GM08714 (cell line): ENCODE data around the gene TMEM134.
A peak's percentile ranks its signal among the peaks of the same experiment; 100 is the strongest.
"Not testable (repeated sequence)": the region's sequence is repeated elsewhere in the genome, so short reads cannot be mapped to it uniquely, and the experiment has no call there.

Experiments
- H3K4me3 ChIP-seq: fragments of 200-500 bp; sonication (Bioruptor generic); 2 replicates; pipeline ENCODE4 v1.5.1; 2014; ENCODE audit warnings: mild to moderate bottlenecking, low read length, inconsistent platforms
- ZNF274 ChIP-seq: IDR thresholded peaks from 2 replicates; pipeline ENCODE4 v1.6.1; 2012; ENCODE audit warnings: mild to moderate bottlenecking, low read depth, low read length

Gene TMEM134

DNA sequence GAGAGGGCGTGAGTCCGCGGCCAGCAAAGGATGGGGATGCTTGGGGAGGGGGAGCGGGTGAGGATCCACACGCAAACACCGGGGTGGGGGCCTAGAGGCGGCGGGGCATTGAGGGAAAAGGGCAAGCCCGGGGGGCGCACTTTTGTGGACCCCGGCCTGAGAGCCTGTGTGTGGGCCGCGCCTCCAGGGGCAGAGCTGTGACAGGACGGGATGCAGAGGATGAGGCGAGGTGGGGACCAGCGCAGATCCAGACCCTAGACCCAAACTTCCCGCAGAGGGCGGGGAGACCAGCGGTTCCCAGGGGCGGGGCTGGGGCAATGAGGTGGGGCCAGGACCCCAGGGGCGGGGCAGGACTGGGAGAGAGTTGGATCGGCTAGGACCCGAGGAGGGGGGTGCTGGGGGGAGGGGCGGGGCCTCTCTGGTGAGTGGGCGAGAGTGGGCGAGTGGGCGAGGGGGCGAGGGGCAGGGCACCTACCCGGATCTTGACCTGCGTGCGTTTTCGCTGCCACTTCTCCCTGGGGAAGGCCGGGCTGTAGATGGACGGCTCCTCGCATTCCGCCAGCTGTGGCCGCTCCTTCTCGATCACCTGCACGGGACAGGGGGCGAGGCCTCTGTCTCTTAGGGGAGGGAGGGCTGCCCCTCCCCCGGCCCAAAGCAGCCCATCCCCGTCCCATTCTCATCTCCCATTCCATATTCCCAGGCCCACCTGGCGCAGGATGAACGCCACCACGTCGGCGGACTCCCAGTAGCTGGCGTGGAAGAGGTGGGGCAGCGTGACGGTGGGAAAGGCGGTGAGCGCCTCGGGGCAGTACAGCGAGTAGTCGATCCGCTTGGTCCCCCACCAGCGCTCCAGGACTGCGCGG lies 25.6 kb upstream of the TMEM134 start:
- H3K4me3 ChIP-seq = no peak overlapping the region
- TF ChIP-seq ZNF274 = no peak

DNA sequence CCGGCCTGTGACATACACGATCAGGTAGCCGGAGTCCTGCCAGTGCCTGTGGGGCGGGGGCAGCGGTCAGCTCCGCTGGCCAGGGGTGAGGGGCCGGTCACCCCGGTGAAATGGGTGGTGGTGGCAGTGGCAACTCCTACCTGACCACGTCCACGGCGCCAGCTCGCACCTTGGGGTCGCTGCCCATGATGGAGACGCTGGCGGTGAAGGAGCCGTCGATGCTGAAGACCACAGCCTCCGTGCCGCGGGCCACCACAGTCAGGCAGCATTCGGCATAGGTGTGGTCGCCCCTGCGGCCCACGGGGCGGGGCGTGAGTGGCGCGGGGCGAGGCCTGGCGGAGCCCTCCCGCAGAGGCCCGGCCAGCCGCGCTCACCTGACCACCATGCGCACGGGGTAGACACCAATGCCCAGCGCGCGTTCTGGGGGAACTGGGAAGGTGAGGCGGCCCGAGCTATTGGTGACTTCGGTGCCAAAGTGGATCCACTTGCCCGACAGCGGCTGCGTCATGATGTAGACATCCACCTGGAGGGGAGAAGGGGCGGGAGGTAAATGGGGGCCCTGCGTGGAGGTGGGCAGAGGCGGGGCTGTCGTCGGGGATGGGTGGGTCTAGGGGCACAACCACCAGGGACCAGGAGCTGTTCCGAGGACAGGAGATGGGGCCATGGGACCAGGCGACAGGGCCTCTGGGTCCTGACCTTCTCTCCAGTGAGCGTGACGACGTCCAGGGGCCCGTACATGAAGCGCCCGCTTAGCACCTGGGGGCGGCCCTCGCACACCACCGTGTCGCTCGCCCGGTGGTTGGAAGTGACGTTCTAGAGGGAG lies 24.7 kb upstream of the TMEM134 start:
- no peak overlapping the region for H3K4me3 ChIP-seq
- TF ChIP-seq ZNF274 = no peak

DNA sequence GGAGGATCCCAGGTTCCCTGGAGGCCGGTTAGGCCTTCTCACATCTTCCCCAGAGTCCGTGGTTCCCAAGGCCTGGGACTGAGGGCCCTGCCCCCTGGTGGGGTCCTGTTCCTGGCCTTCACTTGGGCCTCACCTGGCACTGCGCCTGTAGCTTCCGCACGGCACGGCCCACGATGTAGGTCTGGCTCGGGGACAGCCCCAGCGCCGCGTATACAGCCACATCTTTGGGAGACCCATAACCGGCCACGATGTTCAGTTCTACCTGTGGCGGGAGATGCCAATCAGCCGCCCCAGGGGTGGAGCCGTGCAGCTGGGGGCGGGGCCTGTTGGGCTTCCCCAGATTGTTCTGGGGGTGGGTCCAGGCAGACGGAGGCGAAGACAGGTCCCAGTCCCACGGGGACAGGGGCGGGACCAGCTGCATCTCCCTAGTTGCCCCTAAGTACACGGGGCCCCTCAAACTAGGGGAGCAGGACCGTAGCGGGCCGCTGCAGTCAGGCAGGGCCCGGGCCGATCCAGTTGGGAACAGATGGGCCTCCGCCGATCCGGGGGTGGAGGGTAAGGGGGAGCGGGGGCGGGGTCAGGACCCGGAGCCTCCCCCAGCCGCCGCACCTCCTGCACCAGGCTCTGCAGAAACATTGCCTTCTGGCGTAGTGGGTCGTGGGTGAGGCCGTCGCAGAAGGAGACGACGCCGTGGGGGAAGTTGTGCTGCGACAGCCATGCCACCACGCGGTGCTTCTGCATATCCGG lies 23.9 kb upstream of the TMEM134 start:
- H3K4me3 ChIP-seq = no peak overlapping the region
- TF ChIP-seq ZNF274 = no peak

DNA sequence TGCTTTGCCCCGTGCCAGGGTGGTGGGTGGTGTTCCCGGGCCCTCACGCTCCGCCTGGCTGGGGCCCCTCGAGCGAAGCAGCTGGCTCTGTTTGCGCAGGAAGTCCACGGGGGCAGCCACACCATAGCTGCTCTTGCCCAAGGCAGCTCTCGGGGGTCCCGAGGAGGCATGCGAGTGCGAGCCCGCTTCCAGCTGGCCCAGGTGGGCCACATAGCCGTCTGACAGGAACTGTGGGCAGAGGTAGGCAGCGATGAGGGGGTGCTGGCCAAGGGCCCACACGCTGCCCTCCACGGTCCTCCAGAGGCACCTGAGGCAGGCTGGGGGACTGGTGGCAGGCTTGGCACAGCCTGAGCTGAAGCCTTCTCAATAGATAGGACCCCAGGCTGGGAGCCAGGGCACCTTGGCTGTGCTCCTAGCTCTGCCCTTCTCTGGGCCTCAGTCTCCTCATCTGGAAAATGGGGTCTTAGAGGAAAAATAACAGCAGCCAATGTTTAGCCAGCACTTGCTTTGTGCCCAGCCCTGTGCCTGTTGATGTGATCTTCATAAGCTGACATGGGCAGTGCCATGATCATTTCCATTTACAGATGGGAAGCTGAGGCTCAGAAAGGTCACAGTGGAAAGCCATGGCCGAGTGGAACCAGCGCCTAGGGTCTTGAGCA lies 23.1 kb upstream of the TMEM134 start:
- no peak for TF ChIP-seq ZNF274
- no peak overlapping the region for H3K4me3 ChIP-seq

DNA sequence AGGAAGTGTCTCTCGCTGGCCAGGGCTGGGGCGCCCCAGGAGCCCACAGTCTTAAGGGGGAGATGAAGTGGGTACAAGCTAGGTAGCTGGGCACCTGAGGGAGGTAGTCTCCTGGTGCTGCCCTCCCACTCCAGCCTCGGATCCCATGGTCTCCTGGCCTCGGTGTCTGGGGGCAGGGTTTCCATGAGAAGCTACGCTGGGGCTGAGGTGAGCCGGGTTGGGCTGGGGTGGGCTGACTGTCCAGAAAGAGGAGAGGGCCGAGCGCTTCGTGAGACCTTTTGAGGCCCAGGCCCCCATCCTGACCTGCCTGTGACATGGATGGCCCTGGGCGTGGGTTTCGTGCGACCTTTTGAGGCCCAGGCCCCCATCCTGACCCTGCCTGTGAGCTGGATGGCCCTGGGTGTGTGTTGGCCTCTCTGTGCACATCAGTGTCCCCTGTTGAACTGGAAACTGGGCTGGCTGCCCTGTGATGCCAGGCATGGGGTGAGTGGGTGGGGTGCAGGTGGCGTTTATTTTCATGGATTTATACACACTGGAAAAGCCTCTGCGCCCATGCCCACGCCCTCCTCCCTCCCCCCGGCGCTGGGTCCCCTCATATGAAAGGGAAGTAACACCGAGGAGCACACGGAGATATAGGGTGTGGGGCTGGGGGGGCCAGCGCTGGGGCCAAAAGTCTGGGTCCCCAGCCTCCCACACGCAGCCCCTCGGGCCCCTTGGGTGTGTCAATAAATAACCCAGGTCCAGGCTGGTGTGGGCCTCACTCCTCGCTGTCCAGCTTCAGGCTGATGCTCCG lies 22.4 kb upstream of the TMEM134 start:
- no peak for TF ChIP-seq ZNF274
- no peak overlapping the region for H3K4me3 ChIP-seq

DNA sequence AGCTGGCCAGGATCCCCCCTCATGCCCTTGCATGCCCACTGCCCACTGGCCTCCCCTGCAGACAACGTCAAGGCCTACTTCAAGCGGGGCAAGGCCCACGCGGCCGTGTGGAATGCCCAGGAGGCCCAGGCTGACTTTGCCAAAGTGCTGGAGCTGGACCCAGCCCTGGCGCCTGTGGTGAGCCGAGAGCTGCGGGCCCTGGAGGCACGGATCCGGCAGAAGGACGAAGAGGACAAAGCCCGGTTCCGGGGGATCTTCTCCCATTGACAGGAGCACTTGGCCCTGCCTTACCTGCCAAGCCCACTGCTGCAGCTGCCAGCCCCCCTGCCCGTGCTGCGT lies 21.6 kb upstream of the TMEM134 start:
- no peak overlapping the region for H3K4me3 ChIP-seq
- no peak for TF ChIP-seq ZNF274

DNA sequence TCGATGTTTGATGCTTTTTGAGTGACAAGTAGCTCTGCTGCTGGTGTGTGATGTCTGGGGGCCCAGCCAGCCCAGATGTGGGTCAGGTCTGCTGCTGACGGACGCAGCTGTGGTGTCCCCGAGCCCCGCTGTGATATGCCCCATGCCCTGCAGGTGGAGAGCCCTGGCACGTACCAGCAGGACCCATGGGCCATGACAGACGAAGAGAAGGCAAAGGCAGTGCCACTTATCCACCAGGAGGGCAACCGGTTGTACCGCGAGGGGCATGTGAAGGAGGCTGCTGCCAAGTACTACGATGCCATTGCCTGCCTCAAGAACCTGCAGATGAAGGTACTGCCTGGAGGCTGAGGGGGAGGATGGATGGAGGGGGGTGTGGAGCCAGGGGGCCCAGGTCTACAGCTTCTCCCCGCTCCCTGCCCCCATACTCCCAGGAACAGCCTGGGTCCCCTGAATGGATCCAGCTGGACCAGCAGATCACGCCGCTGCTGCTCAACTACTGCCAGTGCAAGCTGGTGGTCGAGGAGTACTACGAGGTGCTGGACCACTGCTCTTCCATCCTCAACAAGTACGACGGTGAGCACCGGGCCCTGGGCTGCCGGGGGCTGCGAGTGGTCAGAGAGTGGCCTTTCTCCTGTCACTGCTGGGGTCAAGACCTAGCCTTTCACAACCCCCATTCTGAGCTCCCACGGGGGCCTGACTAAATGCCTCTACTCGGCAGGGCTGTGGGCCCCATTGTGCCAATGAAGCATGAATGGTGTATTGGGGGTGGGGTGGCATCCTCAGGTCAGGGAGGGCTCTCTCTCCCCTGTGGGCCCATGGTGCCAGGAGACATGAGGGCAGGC lies 21.1 kb upstream of the TMEM134 start:
- TF ChIP-seq ZNF274 = no peak

DNA sequence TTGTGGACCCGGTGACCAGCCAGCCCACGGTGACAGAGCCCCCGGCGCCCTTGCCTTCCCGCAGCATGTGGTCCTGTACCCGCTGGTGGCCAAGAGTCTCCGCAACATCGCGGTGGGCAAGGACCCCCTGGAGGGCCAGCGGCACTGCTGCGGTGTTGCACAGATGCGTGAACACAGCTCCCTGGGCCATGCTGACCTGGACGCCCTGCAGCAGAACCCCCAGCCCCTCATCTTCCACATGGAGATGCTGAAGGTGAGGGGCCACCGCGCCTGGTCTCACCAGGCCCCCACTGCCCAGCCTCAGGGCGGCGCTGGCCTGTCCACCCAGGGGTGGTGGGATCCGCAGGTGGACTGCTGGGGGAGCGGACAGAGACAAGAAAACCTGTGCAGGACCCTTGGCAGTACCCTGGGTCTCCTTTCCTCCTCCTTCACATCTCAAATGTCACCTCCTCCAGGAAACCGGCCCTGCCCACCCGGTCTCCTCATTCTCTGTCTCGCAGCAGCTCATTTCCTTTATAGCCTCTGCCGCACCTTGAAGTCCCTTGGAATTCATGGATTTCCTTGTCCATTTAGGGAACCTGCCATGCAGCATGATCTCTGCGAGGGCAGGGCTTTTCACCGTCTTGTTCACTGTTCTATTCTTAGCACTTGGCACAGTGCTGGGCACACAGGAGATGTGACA lies 20.3 kb upstream of the TMEM134 start:
- no peak for TF ChIP-seq ZNF274
- no peak overlapping the region for H3K4me3 ChIP-seq

More for the DNA sequence above, 21.1 kb upstream of the TMEM134 start:
- H3K4me3 ChIP-seq = no peak overlapping the region

DNA sequence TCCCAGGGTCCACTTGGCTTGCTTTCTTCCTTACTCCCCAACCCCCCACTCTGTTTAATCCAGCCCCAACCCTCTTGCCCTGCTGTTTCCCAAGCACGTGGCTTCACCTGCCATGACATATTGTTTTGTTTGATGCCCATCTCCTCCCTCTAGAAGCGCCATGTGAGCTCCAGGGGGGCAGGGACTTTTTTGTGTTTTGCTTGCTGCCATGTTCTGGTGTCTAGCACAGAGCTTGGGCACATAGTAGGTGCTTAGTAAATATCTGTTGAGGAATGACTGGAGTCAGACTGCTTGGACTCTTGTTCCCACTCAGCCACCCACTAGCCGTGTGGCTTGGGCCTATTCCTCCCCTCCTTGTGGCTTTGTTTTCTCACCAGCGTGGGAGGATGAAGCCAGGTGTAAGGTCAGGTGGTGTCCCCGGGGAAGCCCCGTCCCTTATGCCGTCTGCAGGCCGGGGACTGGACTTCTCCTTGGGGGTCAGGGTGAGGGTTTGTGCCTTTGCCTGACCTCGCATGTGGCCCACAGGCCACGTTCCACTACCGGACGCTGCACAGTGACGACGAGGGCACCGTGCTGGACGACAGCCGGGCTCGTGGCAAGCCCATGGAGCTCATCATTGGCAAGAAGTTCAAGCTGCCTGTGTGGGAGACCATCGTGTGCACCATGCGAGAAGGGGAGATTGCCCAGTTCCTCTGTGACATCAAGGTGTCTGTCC lies 17.6 kb upstream of the TMEM134 start:
- TF ChIP-seq ZNF274 = no peak
- H3K4me3 ChIP-seq = no peak overlapping the region

DNA sequence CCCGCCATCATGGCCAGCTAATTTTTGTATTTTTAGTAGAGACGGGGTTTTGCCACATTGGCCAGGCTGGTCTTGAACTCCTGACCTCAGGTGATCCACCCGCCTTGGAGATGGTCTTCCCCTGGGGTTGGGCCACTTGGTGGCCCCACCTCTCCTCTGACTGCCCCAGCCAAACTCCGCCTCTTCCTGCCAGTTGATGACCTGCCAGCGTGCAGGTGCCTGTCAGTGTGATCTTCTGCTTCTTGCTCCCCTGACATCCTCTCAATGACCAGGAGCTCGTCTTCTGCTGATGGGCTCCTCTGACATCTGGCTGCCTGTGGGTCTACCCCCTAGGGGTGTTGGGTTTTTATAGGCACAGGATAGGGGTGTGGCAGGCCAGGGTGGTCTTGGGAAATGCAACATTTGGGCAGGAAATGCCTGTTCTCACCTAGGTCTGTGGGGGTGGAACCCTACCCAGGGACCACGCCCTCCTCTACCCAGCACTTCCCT lies 16.9 kb upstream of the TMEM134 start:
- H3K4me3 ChIP-seq = not testable (repeated sequence)

DNA sequence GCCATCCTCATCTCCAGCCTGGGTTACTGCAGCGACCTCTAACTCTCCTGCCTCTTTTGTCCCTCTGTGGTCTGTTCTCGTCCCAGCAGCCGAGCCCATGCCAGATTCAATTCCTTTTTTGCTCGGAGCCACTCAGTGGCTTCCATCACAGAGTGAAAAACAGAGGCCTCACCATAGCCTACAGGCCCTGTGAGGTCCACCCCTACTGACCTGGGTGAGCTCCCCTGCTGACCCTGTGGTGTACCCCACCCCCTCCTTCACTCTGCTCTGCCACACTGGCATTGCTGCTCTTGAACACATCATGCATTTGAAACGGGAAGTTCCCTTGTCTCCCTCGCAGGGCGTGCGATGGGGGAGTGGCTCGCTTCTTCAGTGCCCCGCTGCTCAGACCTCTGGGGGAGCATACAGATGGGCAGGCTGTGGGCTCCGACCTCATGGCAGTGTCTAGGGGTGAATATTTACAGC lies 15.8 kb upstream of the TMEM134 start:
- peak overlapping the region; percentile 12; the same call in 1 of the 2 replicates for H3K4me3 ChIP-seq
- no peak for TF ChIP-seq ZNF274
